DMS79 (cell line): ENCODE data around the gene GOLGA7B.

Experiments
- DNase-seq: peaks from one replicate; lab custom pipeline; 2025; lab: John Stamatoyannopoulos, UW

GOLGA7B gene

DNA sequence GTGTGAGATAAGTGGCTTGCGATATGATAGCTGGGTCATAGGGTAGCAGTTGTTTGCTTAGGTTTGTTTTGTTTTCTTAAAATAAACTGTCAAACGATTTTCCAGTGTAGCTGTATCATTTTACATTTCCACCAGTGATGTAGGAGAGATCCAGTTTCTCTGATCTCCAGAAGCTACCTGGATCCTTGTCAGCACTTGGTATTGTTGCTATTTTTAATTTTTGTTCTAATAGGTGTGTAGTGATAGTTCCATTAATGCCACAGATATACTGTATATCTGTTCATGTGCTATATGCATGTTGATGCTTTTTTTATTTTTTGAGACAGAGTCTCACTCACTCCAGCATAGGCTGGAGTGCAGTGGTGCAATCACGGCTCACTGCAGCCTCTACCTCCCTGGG lies 44.4 kb downstream of the GOLGA7B start:
- no peak for DNase-seq

GRCh38 chr10:97895084-97895483 lies 45.4 kb downstream of the GOLGA7B start:
- DNase-seq = no peak

- no peak for DNase-seq
These were observed 46.3 kb downstream of the GOLGA7B start for GRCh38 chr10:97895915-97896314.

DNA sequence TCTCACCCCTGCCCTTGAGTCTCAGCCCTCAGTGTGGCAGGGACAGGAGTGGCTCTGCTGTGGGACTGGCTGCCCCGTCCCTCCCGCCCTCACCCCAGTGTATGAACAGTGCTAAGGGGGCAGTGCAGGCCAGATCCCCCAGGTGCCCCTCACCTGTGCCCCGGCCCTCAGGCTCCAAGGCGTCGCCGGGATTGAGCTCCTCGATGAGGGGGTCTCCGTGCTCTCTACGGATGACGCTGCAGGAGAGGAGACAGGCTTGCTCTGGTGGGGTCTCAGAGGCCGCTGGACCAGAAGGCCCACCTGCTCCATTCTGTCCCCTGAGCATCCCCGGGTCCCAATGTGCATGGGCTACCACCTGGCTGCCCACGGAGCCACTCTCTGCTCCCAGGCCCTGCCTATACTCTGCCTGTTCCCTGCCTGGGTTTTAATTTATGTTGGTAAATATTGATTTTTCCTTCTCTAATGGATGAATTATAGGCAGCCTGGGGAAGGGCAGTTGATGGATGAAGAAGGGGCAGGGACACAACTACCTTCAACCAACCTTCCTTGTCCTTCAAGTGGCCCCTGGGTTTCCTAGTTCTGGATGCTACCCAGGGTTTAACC lies 47.2 kb downstream of the GOLGA7B start:
- no peak for DNase-seq

DNA sequence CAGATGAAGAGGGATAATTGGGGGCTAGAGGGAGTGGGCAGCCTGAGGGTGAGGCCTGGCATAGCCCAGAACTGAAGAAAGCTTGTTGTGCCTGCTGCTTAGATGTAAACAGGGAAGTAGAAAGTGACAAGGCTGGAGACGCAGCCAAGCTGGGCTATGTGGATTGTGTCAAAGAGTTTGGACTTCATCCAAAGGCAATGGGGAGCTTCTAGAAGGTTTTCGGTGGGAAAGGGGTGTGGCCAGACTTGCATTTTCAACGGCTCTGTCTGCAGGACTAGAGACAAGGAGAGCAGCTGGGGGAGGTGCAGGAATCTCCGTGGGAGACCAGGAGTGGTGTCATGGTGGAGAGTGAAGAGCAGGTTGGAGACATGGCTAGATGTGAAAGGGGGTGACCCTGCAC lies 48.8 kb downstream of the GOLGA7B start:
- DNase-seq = peak; percentile 24

DNA sequence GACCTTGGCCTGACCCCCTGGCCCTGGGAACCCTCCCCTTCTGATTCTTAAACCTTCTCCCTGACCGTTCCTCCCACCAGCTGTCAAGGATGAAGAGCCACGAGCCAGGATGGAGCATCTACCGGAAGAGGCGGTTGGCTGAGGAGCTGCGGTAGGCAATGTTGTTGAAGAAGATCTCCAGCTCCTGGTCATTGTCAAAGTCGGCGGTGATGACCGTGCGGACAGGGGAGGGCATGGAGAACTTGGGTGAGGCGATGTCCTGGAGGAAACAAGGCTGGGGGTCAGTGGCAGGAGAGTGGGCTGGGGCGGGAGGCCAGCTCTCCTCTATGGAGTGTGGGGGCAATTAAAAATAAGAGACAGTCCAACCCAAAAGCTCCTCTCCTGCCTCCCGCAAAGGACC lies 51.7 kb downstream of the GOLGA7B start:
- DNase-seq = no peak

DNA sequence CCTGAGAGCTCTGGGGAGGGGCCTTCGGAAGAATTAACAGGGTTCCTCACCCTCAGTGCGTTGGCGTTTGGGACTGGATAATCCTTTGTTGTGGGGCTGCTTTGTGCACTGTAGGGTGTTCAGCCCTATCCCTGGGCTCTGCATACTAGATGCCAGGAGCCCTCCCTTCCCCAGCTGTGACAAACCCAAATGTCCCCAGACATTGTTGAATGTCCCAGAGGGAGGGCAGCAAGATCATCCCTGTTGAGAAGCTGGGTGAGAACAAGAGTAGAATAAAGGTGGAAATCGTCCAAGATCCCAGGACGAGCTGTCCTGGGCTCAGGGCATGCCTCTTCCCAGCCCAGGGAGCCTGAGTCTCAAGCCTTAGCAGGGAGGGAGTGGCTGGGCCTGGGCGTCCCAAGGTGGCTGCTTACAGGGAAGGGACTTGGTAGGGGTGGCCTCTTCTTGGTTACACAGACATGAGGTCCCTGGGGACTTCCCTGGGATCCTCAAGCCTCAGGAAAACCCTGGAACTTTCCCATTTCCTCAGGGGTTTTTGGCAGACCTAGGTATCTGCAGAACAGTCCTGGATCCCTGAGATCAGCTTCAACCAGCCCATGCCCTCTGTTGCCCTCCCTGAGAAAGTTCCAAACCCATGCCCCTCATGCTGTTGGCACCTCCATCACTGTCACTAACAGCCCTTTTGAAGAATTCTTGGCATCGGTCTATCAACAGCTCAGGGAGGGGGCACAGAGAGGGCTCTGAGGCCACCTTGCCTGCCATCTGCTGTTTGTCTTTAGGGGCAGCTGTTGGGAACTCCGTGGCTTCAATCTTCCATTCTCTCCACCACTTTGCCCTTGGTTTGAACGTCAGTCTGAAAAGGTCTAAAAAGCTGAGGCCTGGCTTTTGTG lies 53.7 kb downstream of the GOLGA7B start:
- no peak for DNase-seq

GRCh38 chr10:97904018-97904381 lies 54.4 kb downstream of the GOLGA7B start:
- peak; percentile 15 for DNase-seq

DNA sequence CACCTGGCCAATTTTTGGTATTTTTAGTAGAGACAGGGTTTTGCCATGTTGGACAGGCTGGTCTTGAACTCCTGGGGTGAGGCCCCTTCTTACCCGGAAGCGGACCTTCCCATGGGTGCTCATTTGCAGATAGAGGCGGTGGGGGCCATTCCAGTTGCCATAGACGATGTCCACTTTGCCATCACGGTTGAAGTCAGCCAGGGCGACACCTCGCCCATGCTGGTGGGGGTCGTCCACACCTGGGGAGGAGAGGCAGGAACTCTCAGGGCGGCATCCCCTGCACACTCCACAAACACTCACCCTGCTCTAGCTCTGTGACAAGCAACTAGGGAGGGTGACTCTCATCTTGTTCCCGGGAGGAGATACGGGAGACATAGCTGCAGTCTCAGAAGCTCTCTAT lies 54.9 kb downstream of the GOLGA7B start:
- no peak for DNase-seq

GRCh38 chr10:97905276-97905675 lies 55.6 kb downstream of the GOLGA7B start:
- DNase-seq = no peak

- no peak for DNase-seq
These were observed 57.6 kb downstream of the GOLGA7B start for GRCh38 chr10:97907211-97907610.

GRCh38 chr10:97907830-97908229 lies 58.2 kb downstream of the GOLGA7B start:
- DNase-seq = no peak

DNA sequence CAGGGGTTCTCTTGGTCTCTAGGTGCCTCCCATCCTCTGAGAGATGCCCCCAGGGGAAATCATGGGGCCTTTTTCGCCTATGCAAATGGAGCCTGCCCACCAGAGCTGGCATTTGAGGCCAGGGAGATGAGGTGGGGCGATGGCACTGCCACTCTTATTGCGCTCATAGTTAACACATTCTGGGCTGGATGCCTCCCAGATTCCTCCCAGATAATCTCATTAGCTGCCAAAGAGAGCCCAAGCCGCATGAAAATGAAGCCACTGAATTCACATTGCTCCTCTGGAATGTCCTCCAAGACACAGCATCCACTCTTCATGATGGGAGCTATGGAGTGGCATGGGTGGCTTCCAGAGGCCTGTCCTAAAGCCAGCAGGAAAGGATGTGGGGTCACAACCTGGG lies 61.0 kb downstream of the GOLGA7B start:
- DNase-seq = no peak

DNA sequence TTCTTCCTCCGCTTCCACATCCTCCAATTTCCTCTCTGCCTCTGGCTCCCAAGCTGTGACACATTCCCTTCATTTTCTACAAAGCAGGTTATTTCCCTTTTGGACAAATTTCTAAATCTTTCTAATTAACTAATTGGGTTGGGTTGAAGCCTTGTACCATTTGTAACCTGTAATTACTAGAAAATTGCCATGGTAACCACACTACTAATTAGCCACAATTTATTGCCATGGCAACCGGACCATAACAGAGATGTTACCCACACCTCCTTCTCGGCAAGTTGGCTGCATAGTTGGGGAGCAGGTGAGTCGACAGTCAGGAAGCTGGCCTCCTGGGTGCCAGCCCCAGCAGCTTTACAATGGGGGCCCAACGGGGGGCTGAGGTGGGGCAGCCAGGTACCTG lies 61.6 kb downstream of the GOLGA7B start:
- DNase-seq = no peak

DNA sequence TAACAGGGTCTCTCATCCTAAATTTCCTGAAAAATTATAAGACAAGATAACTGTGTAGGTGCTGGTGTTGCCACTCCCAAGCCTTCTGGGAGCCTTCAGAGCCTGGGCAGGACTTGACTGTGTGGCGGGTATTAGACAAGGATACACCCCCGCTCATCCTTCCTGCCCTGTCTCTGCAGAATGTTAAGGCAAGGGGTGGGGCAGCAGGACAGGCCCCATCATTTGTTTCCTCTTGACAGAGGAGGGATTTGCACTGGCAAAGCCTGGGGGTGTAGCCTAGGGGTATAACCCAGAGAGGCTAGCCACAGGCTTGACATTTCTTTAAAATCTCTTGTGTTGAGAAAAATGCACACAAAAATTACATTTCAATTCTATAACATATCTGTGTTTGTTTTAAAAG lies 63.5 kb downstream of the GOLGA7B start:
- DNase-seq = no peak

- no peak for DNase-seq
These were observed 64.0 kb downstream of the GOLGA7B start for GRCh38 chr10:97913614-97914013.

GRCh38 chr10:97914171-97914836 lies 64.7 kb downstream of the GOLGA7B start:
- no peak for DNase-seq

DNA sequence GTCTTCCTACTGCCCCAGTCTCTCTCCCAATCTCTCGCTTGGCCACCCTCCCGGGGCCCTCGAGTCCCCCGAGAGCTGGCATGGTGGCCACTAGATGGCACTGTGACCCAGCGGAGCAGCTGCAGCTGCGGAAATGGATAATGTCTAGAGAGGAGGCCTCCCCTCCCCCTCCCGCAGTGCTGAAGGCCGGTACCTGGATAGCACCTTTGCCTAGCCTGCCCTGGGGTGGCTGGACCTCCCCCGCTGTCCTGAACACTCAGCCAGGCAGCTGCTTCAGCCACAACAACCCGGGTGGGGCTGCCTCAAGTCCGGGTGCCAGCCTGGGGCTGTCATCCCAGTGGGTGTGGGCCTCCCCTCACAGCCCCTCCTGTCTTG lies 65.2 kb downstream of the GOLGA7B start:
- DNase-seq = no peak

- no peak for DNase-seq
These were observed 65.9 kb downstream of the GOLGA7B start for GRCh38 chr10:97915346-97916131.

DNA sequence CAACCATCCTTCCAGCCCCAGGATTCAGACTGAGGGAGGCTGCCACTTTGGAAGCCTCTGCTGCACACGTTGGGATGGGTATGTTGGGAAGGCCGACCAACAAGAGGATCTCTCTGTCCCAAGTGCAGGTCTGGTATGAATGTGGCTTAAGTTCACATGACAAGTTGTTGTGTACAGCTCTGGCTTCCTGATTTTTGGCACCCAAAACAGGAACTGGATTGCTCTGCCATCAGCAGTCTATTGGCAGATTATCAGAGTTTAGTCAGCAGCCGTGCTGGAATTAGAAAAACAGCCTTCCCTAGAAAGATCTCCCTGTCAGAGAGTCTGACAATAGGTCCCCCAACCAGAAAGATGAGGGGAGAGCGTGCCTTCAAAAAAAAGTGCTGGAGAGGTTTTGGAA lies 66.9 kb downstream of the GOLGA7B start:
- DNase-seq = no peak

- DNase-seq = no peak
These were observed 69.4 kb downstream of the GOLGA7B start for GRCh38 chr10:97919012-97919411.

DNA sequence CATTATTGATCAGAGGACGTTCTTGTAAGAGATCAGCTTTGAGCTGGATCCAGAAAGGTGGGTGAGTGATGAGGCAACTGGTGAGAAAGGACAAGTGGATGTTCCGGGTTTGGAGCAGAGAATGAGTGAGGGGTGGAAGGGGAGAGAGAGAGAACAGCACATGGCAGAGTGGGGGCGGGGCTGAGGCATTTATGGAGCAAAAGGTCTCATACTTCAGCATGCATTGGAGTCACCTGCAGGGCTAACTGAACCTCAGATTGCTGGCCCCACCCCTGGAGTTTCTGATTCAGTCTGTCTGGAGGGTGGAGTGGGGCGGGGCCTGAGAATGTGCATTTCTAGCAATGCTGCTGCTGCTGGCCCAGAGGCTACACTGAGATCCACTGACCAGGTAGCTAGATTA lies 71.2 kb downstream of the GOLGA7B start:
- no peak for DNase-seq
